ENCODE data around the gene GSTP1.

GRCh38 chr11:67561971-67562619, 21.5 kb upstream of the GSTP1 start:
- TF ChIP-seq POLR2AphosphoS5 (IDR thresholded peaks at IDR 0.05) (no peak), CTCF (IDR thresholded peaks at IDR 0.05) (no peak)
